NT2/D1 (cell line): ENCODE measurements around the gene RPS24.

ENCODE experiments used
- DNase-seq: peaks from one replicate; pipeline ENCODE4 v3.0.0-alpha.2; 2011; ENCODE audit warnings: low read depth, low spot score
- H3K27me3 ChIP-seq: 2 replicates; pipeline ENCODE4 v1.6.0; 2011; ENCODE audit warnings: mild to moderate bottlenecking; ENCODE audit not compliant: insufficient read length, insufficient read depth
- H3K36me3 ChIP-seq: 2 replicates; pipeline ENCODE4 v1.6.1; 2011; ENCODE audit warnings: mild to moderate bottlenecking, low read length, mixed read lengths; ENCODE audit not compliant: insufficient read depth, insufficient read length
- H3K4me1 ChIP-seq: 2 replicates; pipeline ENCODE4 v1.5.1; 2011; ENCODE audit not compliant: insufficient read depth, insufficient read length
- H3K4me3 ChIP-seq: 2 replicates; pipeline ENCODE4 v1.5.1; 2011; ENCODE audit warnings: low read depth; ENCODE audit not compliant: insufficient read length
- H3K9ac ChIP-seq: 2 replicates; pipeline ENCODE4 v1.6.0; 2011; ENCODE audit warnings: low read depth; ENCODE audit not compliant: insufficient read length
- H3K9me3 ChIP-seq: 2 replicates; pipeline ENCODE4 v1.5.1; 2011; ENCODE audit warnings: mild to moderate bottlenecking, low read length; ENCODE audit not compliant: insufficient read depth
- SUZ12 ChIP-seq: IDR thresholded peaks from 2 replicates; pipeline ENCODE4 v1.6.1; 2011; ENCODE audit not compliant: insufficient read length, insufficient read depth; ENCODE audit errors: extremely low read depth
- YY1 ChIP-seq: IDR thresholded peaks from 2 replicates; pipeline ENCODE4 v1.6.1; 2011; ENCODE audit not compliant: insufficient read length, insufficient read depth
- ZNF274 ChIP-seq: IDR thresholded peaks from 2 replicates; pipeline ENCODE4 v1.6.1; 2011; ENCODE audit warnings: mild to moderate bottlenecking, low read depth, low read length

The RPS24 gene

GRCh38 chr10:78013564-78013963, 20.1 kb upstream of the RPS24 start:
- TF ChIP-seq YY1 (no peak), SUZ12 (no peak), ZNF274 (no peak)
- Histone ChIP-seq H3K4me1 (no peaks in the 10 kb centered on the region), H3K4me3 (no peak overlapping the region), H3K9me3 (no peaks in the 10 kb centered on the region), H3K36me3 (peaks cover 86% of the 10 kb centered on the region), H3K9ac (no peak overlapping the region), H3K27me3 (no peaks in the 10 kb centered on the region)
- no peak for DNase-seq

GRCh38 chr10:78015546-78015945, 18.1 kb upstream of the RPS24 start:
- Histone ChIP-seq H3K36me3 (peaks cover 82% of the 10 kb centered on the region), H3K27me3 (no peaks in the 10 kb centered on the region)
- DNase-seq, result no peak

GRCh38 chr10:78017856-78018255, 15.8 kb upstream of the RPS24 start:
- H3K4me3 ChIP-seq, result no peak overlapping the region
- no peaks in the 10 kb centered on the region for H3K9me3 ChIP-seq
- TF ChIP-seq SUZ12 (no peak), ZNF274 (no peak), YY1 (no peak)
- no peak overlapping the region for H3K9ac ChIP-seq
- H3K27me3 ChIP-seq, result no peaks in the 10 kb centered on the region
- no peaks in the 10 kb centered on the region for H3K4me1 ChIP-seq
- peaks cover 84% of the 10 kb centered on the region for H3K36me3 ChIP-seq
- no peak for DNase-seq

More at GRCh38 chr10:78015546-78015945, 18.1 kb upstream of the RPS24 start:
- Histone ChIP-seq H3K9ac (no peak overlapping the region), H3K9me3 (no peaks in the 10 kb centered on the region), H3K4me3 (no peak overlapping the region), H3K4me1 (no peaks in the 10 kb centered on the region)
- TF ChIP-seq YY1 (no peak), ZNF274 (no peak), SUZ12 (no peak)

GRCh38 chr10:78019264-78019663, 14.4 kb upstream of the RPS24 start:
- H3K36me3 ChIP-seq, result peaks cover 86% of the 10 kb centered on the region
- no peak overlapping the region for H3K4me3 ChIP-seq
- H3K9me3 ChIP-seq, result no peaks in the 10 kb centered on the region
- no peak overlapping the region for H3K9ac ChIP-seq
- no peak for DNase-seq
- no peak for TF ChIP-seq SUZ12
- H3K27me3 ChIP-seq, result no peaks in the 10 kb centered on the region
- H3K4me1 ChIP-seq, result no peaks in the 10 kb centered on the region

GRCh38 chr10:78021201-78021600, 12.5 kb upstream of the RPS24 start:
- H3K9ac ChIP-seq, result no peak overlapping the region
- H3K4me3 ChIP-seq, result no peak overlapping the region
- H3K9me3 ChIP-seq, result no peaks in the 10 kb centered on the region
- H3K27me3 ChIP-seq, result no peaks in the 10 kb centered on the region
- TF ChIP-seq YY1 (no peak), SUZ12 (no peak), ZNF274 (no peak)
- no peaks in the 10 kb centered on the region for H3K4me1 ChIP-seq
- DNase-seq, result no peak
- H3K36me3 ChIP-seq, result peaks cover 92% of the 10 kb centered on the region

- Histone ChIP-seq H3K27me3 (no peaks in the 10 kb centered on the region), H3K36me3 (peaks cover 83% of the 10 kb centered on the region), H3K4me3 (no peak overlapping the region), H3K4me1 (peaks cover 2% of the 10 kb centered on the region), H3K9ac (no peak overlapping the region), H3K9me3 (no peaks in the 10 kb centered on the region)
- TF ChIP-seq SUZ12 (no peak), ZNF274 (no peak), YY1 (no peak)
- no peak for DNase-seq
Observed at GRCh38 chr10:78023741-78024140, 9.9 kb upstream of the RPS24 start.

- H3K27me3 ChIP-seq, result no peaks in the 10 kb centered on the region
- H3K4me3 ChIP-seq, result no peak overlapping the region
- DNase-seq, result no peak
- H3K9ac ChIP-seq, result no peak overlapping the region
- no peaks in the 10 kb centered on the region for H3K9me3 ChIP-seq
- H3K36me3 ChIP-seq, result peaks cover 70% of the 10 kb centered on the region
- H3K4me1 ChIP-seq, result peaks cover 2% of the 10 kb centered on the region
- TF ChIP-seq SUZ12, result no peak
- no peak for TF ChIP-seq YY1
- TF ChIP-seq ZNF274, result no peak
Observed at GRCh38 chr10:78025685-78026364, 7.8 kb upstream of the RPS24 start.
